H54 (cell line): ENCODE measurements around the gene CHST15.

Source experiments
- DNase-seq: peaks from one replicate; pipeline ENCODE4 v3.0.0; 2011; ENCODE audit warnings: low spot score, mixed read lengths; ENCODE audit not compliant: insufficient read length
- FAIRE-seq: peaks from 3 replicates; lab custom pipeline; 2011; peaks lifted over from hg19 to GRCh38; lab: Jason Lieb, UNC
- POLR2A ChIP-seq: IDR thresholded peaks from 2 replicates; pipeline ENCODE4 v1.6.1; 2011; ENCODE audit warnings: low read depth, mild to moderate bottlenecking, low read length

The CHST15 gene

DNA sequence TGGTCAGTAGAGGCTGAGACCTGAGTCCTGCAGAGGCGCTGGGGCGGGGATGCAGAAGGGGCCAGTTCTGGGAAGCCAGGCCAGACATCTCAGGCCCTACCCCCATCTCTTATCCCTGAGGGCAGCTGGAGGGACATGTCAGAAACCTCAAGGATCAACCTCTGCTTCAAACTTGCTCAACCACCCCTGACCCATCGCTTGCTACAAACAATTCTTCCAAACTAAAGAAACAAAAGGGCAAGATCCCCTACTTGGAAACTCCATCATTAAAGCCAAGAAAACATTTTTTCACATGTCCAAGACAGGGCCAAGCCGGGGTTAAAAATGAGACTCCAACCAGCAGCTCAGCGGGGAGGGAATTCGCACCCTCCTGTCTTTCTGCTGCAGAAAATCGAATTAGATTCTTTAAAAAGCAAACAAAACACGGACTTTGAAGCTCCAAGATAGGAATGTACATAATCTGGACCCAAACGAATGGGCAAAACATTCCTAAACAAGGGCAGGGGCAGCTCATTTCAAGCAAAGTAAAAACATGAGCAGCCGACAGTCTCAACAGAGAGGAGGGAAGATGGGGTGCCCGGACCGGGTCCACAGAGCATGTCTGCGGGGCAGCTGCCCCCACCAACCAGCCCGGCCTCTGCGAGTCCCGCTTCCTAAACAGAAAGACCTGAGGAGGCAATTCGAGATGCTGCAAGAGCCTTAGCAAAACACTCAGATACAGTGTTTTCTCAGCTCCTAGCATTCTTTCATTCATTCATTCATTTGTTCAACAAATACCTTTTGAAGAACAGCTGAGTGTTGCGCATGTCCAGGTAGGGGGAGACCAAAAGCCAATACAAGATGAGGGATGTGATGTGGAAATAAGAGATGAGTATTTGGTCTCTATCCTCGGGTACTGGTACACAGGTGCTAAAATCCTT is 44.8 kb downstream of the CHST15 start:
- FAIRE-seq, result no peak
- no peak for TF ChIP-seq POLR2A
- no peak for DNase-seq

DNA sequence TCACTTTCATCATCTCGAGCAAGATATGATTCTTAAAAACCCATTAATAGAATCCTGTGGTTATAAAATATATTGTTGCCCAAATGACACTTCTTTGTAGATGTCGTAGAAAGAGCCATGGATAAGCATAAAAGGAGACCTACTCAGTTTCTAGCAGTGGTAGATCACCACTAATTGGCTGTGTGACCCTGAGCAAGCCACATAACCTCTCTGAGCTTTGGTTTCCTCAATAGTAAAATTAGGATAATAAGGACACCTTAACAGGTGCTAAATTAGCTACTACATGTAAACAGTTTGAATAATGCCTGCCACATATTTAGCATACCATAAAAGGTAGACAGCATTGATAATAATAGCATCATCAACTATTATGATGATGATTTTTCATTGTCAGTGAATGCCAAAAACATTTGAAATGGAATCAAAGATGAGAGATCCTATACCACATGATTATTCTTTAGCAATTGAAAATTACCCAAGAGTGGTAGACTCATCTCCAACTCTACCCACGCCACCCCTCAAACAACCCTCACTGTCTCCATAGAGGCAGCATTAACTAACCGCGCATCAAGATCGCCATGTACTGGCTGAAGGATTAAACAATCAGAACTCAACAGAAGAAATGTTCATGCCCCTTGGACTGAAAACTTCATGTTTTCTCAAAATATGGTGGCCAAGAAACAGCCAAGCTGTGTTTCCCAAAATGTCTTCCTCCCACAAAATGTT is 45.8 kb downstream of the CHST15 start:
- TF ChIP-seq POLR2A, result no peak
- no peak for DNase-seq
- FAIRE-seq, result no peak

DNA sequence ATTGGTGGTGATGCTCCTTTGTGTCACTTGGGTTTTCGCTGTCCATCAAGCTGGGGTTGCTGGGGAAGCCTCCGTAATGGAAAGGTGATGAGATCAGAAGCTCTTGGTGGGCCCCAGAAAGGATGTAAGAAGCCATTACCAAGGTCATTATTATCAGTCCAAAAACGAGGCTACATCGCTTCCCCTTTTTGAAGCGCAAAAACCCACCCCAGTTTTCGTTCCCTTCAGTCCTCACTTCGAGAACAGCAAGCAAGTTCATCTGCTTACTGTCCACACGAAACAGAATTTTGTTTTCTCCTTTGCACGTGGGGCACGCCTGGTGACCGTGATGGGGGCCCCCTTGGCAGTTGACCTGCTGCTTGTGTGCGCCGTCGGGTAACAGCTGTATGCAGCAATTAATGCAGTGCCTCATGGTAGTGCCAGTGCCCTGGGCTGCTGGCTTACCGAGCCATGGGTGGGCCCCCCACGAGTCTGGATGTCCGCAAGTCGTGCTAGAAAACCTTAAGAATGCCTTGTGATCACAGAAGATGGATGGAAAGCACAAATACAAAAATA is 47.5 kb downstream of the CHST15 start:
- DNase-seq, result no peak
- no peak for TF ChIP-seq POLR2A
- no peak for FAIRE-seq

DNA sequence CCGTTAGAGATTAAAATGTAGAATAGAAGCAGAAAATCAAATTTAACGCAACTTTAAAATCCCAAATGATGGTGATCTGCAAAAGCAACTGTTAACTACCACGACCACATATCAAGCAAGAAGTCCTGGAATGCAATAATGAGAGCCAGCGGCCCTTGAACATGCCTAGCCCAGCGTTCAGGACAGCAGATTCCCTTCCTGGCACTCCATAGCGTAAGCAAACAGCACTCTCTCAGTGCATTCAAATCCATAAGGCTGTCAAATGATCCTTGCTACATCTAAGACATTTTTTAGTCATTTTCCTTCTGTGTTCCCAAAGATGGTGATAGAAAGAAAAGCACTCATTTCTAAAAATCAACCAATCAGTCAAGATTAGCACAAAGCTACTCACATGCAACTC is 48.1 kb downstream of the CHST15 start:
- FAIRE-seq (no peak), DNase-seq (no peak)
- TF ChIP-seq POLR2A, result no peak

DNA sequence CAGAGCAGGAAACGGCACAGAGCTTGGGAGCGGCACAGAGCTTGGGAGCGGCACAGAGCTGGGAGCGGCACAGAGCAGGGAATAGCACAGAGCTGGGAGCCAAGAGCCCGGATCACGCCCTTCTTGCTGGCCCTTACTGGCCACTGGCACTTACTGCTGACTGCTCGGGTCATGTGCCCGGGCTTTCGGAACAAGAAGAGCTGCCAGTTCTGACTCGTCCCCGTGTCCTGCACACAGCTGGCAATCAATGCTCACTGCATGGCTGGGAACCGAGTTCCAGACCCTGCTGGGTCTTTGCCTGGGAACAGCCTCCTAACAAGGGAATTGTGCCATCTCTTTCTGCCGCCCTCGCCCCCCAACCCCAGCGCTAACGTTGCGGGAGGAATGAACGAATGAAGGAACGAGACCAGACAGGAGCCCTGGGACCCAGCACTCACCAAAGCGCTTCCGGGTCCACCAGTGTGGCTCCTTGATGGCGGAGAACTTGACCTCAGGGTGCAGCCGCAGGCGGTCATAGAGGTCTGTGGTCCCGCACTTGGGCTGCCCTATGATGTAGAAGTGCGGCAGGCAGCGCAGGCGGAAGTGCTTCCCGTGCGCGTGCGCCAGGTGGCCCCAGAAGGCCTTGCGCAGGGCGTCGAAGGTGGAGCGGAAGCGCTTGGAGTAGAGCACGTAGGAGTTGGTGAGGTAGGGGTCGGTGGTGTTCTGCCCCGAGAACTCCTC is 49.1 kb downstream of the CHST15 start:
- DNase-seq, result no peak
- no peak for FAIRE-seq
- no peak for TF ChIP-seq POLR2A

DNA sequence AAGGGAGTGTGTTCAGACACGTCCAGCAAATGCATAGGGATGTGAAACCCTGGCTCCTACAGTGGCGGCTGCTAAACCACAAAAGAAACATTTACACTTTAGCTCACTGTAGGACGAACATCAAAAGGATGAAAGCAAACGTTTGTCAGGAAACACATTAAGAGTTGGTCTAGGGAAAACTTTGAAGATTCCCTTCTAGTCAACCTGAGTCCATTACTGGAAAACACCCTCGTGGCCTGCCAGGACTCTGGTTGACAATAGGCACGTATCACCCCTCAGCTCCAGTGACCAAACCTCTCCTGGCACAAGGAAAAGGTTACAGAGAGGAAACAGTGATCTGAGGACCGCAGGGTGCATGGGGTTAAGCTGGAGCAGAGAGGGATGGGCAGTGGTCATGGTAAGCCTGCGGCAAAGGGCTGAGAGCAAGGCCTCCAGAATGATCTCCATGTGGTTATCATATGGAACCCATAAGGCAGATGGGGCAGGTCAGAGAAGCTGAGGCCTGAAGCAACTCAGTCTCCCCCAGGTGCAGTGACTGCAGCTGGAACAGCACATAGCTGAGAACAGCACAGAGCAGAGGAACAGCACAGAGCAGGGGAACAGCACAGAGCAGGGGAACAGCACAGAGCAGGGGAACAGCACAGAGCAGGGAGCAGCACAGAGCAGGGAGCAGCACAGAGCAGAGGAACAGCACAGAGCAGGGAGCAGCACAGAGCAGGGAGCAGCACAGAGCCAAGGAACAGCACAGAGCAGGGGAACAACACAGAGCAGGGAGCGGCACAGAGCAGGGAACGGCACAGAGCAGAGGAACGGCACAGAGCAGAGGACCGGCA is 49.9 kb downstream of the CHST15 start:
- TF ChIP-seq POLR2A, result no peak
- FAIRE-seq, result no peak
- DNase-seq, result no peak

DNA sequence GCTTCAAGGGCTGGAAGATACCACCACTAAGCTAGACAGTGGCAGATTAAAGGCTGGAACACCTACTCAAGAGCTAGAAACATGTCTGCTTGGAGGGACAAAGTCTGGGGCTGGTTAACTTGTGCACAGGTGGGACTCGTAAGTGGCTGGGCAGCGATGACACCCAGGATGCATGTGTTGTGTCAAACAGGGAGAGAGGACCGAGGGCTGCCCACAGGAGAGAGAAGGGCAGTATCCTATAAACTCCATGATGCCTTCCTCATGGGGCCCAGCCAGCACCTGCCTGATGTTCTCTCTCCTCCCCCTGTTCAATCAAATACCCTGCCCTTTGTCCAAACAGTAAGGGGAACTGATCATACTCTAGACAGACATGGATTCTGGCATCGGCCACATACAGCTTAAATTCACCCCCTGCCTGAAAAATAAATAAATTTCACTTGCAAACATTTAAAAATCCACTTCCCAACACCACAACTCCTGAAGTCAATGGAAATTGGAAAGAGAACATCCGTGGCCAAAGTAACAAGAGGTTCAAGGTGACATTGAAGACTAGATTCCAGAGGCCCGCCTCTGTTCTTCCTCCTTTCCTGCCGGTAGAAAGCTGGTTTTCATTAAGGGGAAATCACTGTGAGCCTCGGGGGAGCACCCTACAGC is 50.6 kb downstream of the CHST15 start:
- FAIRE-seq (no peak), DNase-seq (no peak)
- no peak for TF ChIP-seq POLR2A

DNA sequence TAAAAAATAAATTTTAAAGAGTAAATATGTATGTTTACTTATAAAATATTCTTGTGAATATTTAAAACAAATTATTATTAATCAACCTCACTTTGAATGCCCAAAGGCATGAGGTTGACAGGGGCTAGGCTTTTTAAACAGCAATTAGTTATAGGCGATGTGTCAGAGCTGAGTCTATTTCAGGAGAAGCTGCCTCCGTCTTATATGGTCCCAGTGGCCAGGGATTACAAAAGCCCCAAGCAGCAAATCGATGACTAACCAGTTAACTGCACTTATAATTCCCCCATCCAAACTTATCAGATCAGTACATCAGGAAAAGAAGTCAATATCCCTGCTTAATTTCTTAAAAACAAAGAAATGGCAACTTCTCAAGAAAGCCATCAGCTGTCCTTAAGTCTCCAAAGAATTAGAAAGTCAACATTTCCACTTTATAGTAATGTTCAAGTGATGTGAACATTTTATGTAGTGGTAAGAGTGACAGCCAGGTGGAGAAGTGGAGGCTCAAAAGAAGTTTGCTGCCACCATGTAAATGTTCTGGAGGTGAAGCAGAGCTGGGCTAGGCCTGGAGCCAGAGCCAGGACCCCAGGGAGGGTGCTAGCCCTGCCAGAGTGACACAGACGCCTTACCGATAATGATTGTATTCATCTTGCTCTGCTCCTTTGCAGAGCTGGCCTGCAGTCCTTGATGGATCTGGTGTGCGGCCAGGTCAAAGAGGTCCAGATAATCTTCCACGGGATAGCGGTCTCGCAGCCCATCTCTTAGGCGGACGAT is 51.5 kb downstream of the CHST15 start:
- TF ChIP-seq POLR2A, result no peak
- DNase-seq (no peak), FAIRE-seq (no peak)

DNA sequence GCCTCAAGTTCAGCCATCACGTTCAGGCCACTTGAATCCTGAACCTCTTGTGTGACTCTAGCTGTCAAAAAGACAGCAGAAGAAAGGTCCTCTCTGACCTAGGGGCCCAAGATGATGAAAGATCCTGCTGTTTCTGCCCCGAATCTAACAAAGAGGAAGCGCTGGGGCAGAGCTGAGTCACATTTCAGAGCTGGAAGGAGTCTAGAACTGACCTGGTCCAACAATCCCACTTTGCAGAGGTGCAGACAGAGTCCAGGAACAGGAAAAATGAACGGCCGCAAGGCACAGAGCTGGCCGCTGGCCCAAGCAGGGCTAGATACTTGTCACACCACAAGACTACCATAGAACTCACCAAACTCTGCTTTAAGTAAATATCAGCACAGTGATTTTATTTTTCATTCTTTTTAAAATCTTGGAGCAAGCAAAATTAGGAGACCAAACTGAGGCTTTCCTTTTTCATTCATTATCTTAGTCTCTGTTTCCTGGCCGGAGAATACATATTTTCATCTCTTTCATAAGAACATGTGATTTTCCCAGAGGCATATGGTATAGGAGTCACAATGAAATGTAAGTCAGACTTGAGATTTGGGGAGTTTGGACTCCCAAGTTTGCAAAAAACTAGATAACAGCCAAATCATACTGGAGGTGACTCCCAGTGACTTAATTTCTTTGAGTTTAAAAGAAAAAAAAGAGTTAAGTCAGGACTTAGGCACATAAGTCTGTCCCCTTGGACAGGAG is 52.8 kb downstream of the CHST15 start:
- TF ChIP-seq POLR2A, result no peak
- DNase-seq, result no peak
- FAIRE-seq, result no peak

DNA sequence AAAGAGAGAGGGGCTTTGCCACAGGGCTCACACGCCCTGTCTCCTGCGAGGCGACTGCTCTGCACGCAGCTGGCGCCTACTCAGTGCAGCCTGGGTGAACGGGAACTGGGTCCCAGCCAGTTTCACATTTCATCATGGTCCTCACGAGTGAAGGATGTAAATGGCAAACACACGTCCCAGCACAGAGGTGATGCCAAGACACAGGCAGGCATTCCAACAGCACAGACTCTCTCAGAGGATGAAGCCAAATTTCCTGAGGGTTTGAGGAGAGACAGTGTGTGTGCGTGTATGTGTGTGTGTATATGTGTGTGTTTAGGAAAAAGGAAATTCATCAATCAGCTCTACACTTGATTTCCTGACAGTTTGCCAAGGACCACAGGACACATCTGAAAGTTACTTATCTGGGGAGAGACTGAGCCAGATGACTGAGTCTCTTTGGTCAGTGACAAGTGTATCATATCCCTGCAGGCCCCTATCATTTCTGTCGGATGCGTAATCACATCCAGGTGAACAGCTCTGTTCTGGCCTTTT is 53.9 kb downstream of the CHST15 start:
- DNase-seq (no peak), FAIRE-seq (no peak)
- no peak for TF ChIP-seq POLR2A

DNA sequence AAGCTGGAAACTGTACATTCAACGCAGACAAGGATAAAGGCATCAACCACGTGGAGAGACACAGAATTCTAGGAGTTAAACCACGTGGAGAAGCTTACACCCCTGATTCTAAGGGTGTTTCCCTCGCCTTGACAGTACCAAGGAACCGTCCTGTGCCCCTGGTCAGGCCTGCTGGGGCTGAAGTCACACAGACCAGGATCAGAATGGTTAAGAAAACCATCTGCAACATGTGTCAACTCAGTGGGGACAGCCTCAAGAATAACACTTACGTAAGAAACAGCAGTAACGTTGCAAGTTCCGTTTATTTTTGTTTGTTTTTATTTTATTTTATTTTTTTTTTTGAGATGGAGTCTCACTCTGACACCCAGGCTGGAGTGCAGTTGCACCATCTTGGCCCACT is 55.6 kb downstream of the CHST15 start:
- TF ChIP-seq POLR2A, result no peak
- DNase-seq, result no peak
- no peak for FAIRE-seq
